HepG2 (cell line): ENCODE measurements around the gene PHC1. TPM values are rescaled to one million over a fixed set of nuclear protein-coding genes. Genes with fewer than 3 reads are reported as not detected.

Experiments used
- ATAD3A ChIP-seq: sonication (generic); formaldehyde crosslinking; IDR thresholded peaks from 2 replicates; pipeline ENCODE4 v1.4.0; 2020; ENCODE audit warnings: missing genetic modification reagents
- CREB1 ChIP-seq, 2 experiments: fragments of 450-650 bp in 1 of 2; IDR thresholded peaks; 2 replicates each; pipeline ENCODE4 v1.6.1; 2016 to 2017; ENCODE audit warnings: control low read depth in 1 of 2, mild to moderate bottlenecking in 1 of 2, missing compliant biosample characterization in 1 of 2, missing genetic modification characterization in 1 of 2
- ETV5 ChIP-seq: IDR thresholded peaks from 2 replicates; pipeline ENCODE4 v1.6.1; 2018; ENCODE audit warnings: missing biosample characterization, missing genetic modification reagents, inconsistent platforms, borderline replicate concordance
- GATA4 ChIP-seq: sonication (generic); IDR thresholded peaks from 2 replicates; pipeline ENCODE4 v1.6.1; 2016; ENCODE audit warnings: antibody characterized with exemption, low read depth, borderline replicate concordance
- GATAD2A ChIP-seq: IDR thresholded peaks from 2 replicates; pipeline ENCODE4 v1.6.1; 2016
- HNF4G ChIP-seq, 2 experiments: sonication (generic) in 1 of 2; formaldehyde crosslinking in 1 of 2; IDR thresholded peaks; 2 replicates each; pipeline versions ENCODE4 v1.4.0 to v1.6.1; 2011 to 2020; ENCODE audit warnings: borderline replicate concordance in 2 of 2, low read depth in 2 of 2, mild to moderate bottlenecking in 2 of 2, low read length in 1 of 2, missing genetic modification reagents in 1 of 2, moderate library complexity in 1 of 2
- KDM2A ChIP-seq: sonication (generic); formaldehyde crosslinking; IDR thresholded peaks from 2 replicates; pipeline ENCODE4 v1.4.0; 2020; ENCODE audit warnings: low read depth, missing genetic modification reagents, borderline replicate concordance
- MLXIP ChIP-seq: sonication (generic); formaldehyde crosslinking; IDR thresholded peaks from 2 replicates; pipeline ENCODE4 v1.9.0; 2021; ENCODE audit warnings: missing genetic modification reagents, borderline replicate concordance
- RBFOX2 ChIP-seq: fragments of 200-400 bp; formaldehyde crosslinking; IDR thresholded peaks from 2 replicates; pipeline ENCODE4 v1.6.1; 2017; ENCODE audit warnings: low read depth, mild to moderate bottlenecking, low read length
- SAP130 ChIP-seq: IDR thresholded peaks from 2 replicates; pipeline ENCODE4 v1.6.1; 2016; ENCODE audit warnings: low read depth
- SIN3B ChIP-seq: fragments of 150-350 bp; IDR thresholded peaks from 2 replicates; pipeline ENCODE4 v1.6.1; 2014; ENCODE audit warnings: low read length
- SMAD9 ChIP-seq: sonication (generic); formaldehyde crosslinking; IDR thresholded peaks from 2 replicates; pipeline ENCODE4 v1.5.1; 2020; ENCODE audit warnings: mild to moderate bottlenecking, missing genetic modification reagents
- SRSF1 ChIP-seq: fragments of 200-400 bp; formaldehyde crosslinking; optimal IDR thresholded peaks from 2 replicates; pipeline ENCODE3; 2017; ENCODE audit warnings: mild to moderate bottlenecking, low read depth, low read length, moderate library complexity
- TBP ChIP-seq: sonication (generic); formaldehyde crosslinking; IDR thresholded peaks from 2 replicates; pipeline ENCODE4 v1.5.0; 2020; ENCODE audit warnings: missing genetic modification reagents
- ZBTB7A ChIP-seq: sonication (generic); formaldehyde crosslinking; IDR thresholded peaks from 2 replicates; pipeline ENCODE4 v1.8.0; 2022; ENCODE audit warnings: mild to moderate bottlenecking, missing genetic modification reagents
- ZNF18 ChIP-seq: sonication (generic); formaldehyde crosslinking; IDR thresholded peaks from 2 replicates; pipeline ENCODE4 v1.8.0; 2022; ENCODE audit warnings: mild to moderate bottlenecking, missing genetic modification reagents; ENCODE audit not compliant: insufficient replicate concordance
- ZNF251 ChIP-seq: sonication (generic); formaldehyde crosslinking; IDR thresholded peaks from 2 replicates; pipeline ENCODE4 v1.9.0; 2021; ENCODE audit warnings: mild to moderate bottlenecking, missing genetic modification reagents
- ZNF687 ChIP-seq: sonication (generic); formaldehyde crosslinking; IDR thresholded peaks from 2 replicates; pipeline ENCODE4 v1.5.1; 2020; ENCODE audit warnings: mild to moderate bottlenecking, missing genetic modification reagents, moderate library complexity
- ZNF747 ChIP-seq: sonication (generic); formaldehyde crosslinking; IDR thresholded peaks from 2 replicates; pipeline ENCODE4 v1.8.1; 2023; ENCODE audit warnings: missing genetic modification reagents, mild to moderate bottlenecking, borderline replicate concordance
- ZNF841 ChIP-seq: sonication (generic); formaldehyde crosslinking; IDR thresholded peaks from 2 replicates; pipeline ENCODE4 v1.8.1; 2023; ENCODE audit warnings: missing genetic modification reagents, borderline replicate concordance
- ZNF850 ChIP-seq: sonication (generic); formaldehyde crosslinking; conservative IDR thresholded peaks from 2 replicates; pipeline ENCODE4 v1.9.0; 2021; ENCODE audit warnings: mild to moderate bottlenecking, missing genetic modification reagents
- polyA plus RNA-seq, 8 experiments: library from polyadenylated mRNA; depleted of rRNA in 3 of 8; stranded (reverse) in 7 of 8; unstranded in 1 of 8; fragments of >200 nt; fragmentation: Illumina TruSeq in 4 of 8; extraction: Trizol in 4 of 8; gene quantifications; 2 replicates each; pipeline versions ENCODE4 v1.2.1 to v1.2.3, GENCODE V29; 2011 to 2016; ENCODE audit warnings: low read depth in 4 of 8, missing spikeins in 1 of 8, mixed read lengths in 1 of 8; ENCODE audit not compliant: insufficient read depth in 1 of 8
- total RNA-seq, 5 experiments: library from RNA; depleted of rRNA; stranded (reverse); fragments of >200 nt; fragmentation: Illumina TruSeq; extraction: Trizol; gene quantifications; 2 replicates each; pipeline ENCODE4 v1.2.3, GENCODE V29; 2016; ENCODE audit warnings: low read depth in 1 of 5

The PHC1 gene
- total and polyA plus RNA-seq, 2 of the 13 experiments (the other 11 are each of a cell fraction or from before 2014, with no cell fraction given) = 9.4 to 35.0 TPM

- TF ChIP-seq MLXIP (CRISPR knock-in tag) (no peak), RBFOX2 (no peak), CREB1 (IDR thresholded peaks at IDR 0.05) (no peak), CREB1 (CRISPR knock-in tag; IDR thresholded peaks at IDR 0.05) (no peak), ZNF841 (no peak), ZNF251 (CRISPR knock-in tag) (no peak), ZNF747 (CRISPR knock-in tag) (no peak), GATA4 (no peak), ATAD3A (no peak), ZBTB7A (no peak), TBP (no peak), ZNF687 (CRISPR knock-in tag) (peak; percentile 41; the same call in 1 of the 2 replicates), SRSF1 (no peak), ZNF850 (no peak), ZNF18 (CRISPR knock-in tag) (peak; percentile 33), HNF4G (IDR thresholded peaks at IDR 0.05; ENCODE audit: borderline replicate concordance, low read depth, low read length) (no peak), HNF4G (CRISPR knock-in tag; IDR thresholded peaks at IDR 0.05; ENCODE audit: borderline replicate concordance, low read depth) (no peak), ETV5 (CRISPR knock-in tag) (no peak), SIN3B (no peak), KDM2A (CRISPR knock-in tag) (peak; percentile 19; the same call in 1 of the 2 replicates), SAP130 (CRISPR knock-in tag) (0 out of 2 replicates have a peak, but pooled peaks have one; percentile 21), SMAD9 (CRISPR knock-in tag) (no peak), GATAD2A (CRISPR knock-in tag) (no peak)
These were observed 612 bp downstream of the PHC1 start (continued) for GRCh38 chr12:8914716-8915526.
